HG03521 (cell line): Measurements from ENCODE around the gene RTBDN.

Experiments used
- ATAC-seq: cut with Tn5 transposase; IDR thresholded peaks from one replicate; pipeline ENCODE4 v1.9.1; 2021; ENCODE audit warnings: mild to moderate bottlenecking, moderate library complexity; ENCODE audit not compliant: unreplicated experiment

The RTBDN gene

DNA sequence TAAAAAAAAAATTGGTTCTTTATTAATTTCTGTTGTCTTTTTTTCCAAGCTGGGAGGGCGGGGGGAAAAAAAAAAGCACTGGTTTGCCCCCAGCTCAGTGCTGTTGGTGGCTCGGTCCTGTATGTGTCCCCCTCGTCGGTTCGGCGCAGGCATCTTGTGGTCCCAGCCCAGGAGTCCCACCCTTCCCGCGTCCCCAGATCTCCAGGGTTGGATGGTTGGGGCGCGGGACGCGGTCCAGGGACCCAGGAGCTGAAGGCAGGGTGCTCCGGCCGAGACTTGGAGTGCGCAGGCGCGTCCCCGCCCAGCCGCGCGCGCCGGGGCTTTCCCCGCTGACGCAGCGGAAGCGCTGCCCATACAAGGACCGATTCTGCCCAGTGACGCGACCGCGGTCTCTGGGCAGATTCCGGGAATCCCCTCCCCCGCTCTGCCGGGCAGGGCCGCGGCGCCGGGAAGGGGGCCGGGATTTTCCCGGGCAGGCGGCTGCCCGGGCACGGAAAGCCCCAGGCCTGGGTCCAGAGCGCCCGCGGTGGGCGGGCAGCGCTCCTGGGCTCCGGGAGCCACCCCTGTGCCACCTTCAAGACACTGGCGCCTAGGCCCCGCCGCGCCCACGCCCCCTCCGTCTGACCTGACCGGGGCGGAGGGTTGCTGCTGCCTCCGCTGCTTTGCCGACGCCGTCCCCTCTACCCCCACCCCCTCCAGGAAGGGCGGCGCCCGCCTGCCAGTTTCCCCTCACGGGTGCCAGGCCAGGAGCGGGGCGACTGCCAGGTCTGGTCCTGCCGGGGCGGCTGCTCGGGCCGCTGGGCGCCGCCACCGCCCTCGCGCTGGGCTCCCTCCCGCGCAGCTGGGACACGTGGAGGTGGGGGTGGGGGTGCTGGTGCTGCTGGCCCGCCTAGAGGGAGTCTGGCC lies 40.8 kb downstream of the RTBDN start:
- ATAC-seq, result peak; percentile 32

DNA sequence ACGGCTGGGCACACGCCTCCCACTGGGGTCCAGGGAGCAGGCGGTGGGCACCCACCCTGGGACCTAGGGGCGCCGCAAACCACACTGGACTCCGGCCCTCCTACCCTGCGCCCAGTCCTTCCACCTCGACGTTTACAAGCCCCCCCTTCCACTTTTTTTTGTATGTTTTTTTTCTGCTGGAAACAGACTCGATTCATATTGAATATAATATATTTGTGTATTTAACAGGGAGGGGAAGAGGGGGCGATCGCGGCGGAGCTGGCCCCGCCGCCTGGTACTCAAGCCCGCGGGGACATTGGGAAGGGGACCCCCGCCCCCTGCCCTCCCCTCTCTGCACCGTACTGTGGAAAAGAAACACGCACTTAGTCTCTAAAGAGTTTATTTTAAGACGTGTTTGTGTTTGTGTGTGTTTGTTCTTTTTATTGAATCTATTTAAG lies 41.5 kb downstream of the RTBDN start:
- ATAC-seq, result no peak

DNA sequence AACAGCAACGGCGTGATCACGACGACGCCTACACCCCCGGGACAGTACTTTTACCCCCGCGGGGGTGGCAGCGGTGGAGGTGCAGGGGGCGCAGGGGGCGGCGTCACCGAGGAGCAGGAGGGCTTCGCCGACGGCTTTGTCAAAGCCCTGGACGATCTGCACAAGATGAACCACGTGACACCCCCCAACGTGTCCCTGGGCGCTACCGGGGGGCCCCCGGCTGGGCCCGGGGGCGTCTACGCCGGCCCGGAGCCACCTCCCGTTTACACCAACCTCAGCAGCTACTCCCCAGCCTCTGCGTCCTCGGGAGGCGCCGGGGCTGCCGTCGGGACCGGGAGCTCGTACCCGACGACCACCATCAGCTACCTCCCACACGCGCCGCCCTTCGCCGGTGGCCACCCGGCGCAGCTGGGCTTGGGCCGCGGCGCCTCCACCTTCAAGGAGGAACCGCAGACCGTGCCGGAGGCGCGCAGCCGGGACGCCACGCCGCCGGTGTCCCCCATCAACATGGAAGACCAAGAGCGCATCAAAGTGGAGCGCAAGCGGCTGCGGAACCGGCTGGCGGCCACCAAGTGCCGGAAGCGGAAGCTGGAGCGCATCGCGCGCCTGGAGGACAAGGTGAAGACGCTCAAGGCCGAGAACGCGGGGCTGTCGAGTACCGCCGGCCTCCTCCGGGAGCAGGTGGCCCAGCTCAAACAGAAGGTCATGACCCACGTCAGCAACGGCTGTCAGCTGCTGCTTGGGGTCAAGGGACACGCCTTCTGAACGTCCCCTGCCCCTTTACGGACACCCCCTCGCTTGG lies 42.1 kb downstream of the RTBDN start:
- ATAC-seq, result no peak

DNA sequence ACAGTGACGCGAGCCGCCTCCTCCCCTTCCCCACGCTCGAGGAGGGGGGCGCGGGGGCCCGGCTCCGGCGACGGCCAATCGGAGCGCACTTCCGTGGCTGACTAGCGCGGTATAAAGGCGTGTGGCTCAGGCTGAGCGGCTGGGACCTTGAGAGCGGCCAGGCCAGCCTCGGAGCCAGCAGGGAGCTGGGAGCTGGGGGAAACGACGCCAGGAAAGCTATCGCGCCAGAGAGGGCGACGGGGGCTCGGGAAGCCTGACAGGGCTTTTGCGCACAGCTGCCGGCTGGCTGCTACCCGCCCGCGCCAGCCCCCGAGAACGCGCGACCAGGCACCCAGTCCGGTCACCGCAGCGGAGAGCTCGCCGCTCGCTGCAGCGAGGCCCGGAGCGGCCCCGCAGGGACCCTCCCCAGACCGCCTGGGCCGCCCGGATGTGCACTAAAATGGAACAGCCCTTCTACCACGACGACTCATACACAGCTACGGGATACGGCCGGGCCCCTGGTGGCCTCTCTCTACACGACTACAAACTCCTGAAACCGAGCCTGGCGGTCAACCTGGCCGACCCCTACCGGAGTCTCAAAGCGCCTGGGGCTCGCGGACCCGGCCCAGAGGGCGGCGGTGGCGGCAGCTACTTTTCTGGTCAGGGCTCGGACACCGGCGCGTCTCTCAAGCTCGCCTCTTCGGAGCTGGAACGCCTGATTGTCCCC lies 42.9 kb downstream of the RTBDN start, which contains the start of gene JUNB:
Gene JUNB (plus strand): TSS at position 142 of the 706 bp plus-strand sequence. CDS start 286 bp downstream, at position 428.
- peak; percentile 27 for ATAC-seq

DNA sequence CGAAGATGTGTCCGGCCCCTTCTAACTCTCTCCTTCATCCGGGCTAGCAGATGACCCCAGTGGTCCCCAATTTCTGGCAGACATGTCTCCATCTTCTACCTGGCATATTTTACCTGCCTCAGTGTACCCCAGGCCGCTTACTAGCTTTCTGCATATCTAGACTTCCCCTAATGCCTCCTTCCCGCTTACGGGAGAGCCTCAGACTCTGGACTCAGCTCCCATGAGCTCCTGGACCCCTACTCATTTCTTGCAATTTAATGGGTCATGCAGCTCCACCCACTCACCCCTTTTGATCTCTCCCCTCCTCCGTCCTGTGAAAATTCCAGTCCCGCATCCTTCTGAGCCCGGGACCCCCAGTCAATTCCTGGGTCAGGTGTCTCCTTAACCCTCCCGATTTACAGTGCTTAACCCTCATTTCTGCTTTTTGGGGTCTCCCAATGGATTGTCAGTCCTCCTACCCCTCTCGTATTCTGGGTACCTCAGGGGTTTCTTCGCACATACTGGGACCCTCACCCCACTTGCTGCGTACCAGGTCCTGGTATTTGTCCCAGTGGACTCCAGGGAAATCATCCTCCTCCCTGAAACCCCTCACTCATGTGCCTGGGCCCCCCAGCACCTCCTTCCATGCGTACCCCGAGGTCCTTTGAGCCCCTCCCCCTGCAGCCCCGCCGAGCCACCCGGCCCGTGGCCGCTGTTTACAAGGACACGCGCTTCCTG lies 43.6 kb downstream of the RTBDN start:
- ATAC-seq, result no peak

DNA sequence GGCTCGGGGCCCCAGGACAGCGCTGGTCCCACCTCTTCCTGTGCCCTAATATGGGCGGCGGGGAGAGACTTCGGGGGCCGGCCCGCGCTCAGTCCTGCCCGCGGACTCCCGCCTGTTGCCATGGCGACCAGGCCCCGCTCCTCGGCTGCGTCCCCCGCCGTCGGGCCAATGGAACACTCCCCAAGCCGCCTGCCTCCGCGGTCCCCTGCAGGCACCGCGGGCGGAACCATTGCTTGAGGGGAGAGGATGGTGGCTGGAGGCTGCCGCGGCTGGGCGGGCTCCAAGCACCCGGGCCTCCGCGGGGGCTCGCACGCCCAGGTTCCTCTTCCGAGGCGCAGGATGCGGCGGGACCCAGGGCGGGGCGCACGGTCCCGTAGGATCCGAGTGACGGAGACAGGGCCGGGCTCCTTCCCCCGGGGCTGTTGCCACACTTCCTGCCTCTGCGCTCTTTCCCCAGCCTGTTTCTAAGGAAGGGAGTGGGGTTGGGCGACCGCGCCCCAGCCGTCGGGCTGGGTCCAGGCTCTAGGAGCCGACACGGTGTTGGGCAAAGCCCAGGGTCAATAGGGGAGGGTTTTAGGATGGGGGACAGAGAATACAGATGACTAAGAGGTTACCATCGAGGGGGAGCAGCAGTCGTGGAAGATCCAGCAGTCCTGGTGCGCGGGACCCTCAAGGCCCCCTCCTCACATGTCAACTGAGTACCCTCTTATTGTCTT lies 44.3 kb downstream of the RTBDN start:
- ATAC-seq, result peak; percentile 36

DNA sequence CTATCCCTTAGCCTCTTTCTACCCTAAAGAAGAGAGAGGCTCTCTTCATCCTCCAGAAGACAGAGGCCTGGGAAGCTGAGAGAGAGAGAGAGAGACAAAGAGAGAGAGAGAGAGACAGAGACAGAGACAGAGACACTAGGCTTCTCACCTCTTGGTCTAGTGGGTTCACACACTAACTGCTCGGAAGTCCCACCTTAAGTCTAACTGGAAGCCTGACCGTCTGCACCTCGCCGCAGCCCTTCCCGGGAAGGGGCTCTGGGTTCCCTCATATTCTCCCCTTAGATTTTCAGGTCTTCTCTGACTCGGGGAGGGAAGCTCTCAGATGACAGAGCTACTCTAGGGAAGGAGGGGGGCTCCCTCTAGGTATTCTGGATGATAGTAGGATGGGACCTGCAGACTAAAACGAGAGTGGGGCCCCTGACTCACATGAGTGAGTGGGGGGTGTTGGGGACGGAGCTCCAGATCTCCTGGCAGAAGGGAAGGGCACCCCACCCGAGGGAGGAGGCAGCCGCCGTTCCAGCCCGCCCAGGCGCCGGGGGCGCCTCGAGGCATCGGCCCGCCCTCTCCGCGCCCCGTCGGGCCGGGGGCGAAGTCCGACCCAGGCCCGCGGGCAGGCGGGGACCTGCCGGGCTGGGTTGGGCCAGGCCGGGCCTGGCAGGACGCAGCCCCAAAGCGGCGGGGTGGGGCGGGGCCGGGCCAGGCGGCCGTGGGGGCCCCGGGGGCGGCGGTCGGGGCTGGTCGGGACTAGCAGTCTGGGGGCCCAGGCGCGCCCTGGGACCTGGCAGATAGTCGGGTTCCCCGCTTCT lies 45.1 kb downstream of the RTBDN start:
- ATAC-seq, result no peak

DNA sequence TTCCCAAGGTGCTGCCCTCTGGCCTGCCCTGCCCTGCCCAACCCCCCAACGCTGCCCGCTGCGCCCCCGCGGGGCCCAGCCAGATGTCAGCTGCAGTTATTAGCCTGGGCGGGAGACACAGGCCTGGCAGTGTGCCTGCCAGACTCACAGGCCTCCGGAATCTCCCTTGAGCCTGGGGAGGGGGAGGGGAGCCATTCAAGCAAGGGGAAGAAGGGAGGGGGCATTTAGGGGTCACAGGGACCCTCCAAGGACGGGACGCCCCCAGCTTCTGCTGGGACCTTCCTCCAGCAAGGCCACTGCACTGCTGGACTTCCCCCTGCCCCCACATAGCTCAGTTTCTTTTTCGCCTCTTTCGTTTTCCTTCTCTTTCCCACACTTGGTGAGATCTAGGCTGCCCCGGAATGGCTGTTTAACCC lies 45.7 kb downstream of the RTBDN start:
- ATAC-seq, result no peak

DNA sequence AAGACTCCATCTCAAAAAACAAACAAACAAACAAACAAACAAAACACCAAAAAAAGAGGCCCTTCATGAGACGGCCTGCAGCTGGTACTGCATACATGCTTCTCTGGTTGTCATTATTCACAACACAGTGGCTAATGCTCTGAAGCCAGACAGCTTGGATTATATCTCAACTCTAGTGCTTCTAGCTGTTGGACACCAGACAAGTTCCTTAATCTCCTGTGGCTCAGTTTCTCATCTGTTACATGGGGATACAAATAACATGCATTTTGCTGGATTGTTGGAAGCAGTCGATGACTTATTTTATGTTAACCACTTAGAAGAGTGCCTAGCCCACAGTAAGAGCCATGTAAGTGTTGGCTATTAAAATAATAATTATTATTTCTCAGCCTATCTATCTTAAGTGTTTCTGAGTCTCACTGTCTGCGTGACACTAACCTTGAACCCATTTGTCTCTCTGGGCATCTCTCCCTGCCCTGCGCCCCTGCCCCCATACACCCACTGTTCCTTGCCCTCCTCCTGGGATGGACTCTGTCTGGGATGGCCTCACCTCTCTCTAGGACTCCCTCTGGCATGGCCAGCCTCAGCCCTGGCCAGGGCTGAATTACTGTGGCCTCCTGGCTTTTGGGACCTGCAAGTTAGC lies 46.2 kb downstream of the RTBDN start:
- ATAC-seq, result no peak

DNA sequence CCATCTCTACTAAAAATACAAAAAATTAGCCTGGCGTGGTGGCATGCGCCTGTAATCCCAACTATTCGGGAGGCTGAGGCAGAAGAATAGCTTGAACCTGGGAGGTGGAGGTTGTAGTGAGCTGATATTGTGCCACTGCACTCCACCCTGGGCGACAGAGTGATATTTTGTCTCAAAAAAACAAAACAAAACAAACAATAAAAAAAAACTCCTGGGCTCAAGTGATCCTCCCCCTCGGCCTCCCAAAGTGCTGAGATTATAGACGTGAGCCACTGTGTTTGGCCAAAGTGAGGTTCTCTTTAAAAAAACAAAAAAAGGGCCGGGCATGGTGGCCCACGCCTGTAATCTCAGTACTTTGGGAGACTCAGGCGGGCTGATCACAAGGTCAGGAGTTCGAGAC lies 46.9 kb downstream of the RTBDN start:
- ATAC-seq, result no peak

DNA sequence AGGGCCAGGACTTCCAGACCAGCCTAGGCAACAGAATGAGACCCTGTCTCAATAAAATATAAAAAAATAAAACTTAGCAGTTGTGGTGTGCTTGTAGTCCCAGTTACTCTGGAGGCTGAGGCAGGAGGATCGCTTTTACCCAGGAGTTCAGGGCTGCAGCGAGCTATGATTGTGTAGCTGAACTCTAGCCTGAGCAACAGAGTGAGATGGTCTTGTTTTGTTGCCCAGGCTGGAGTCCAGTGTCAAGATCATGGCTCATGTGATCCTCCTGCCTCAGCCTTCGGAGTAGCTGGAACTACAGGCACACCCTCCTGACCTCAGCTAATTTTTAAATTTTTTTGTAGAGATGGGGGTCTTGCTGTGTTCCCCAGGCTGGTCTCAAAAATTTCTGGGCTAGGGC lies 47.4 kb downstream of the RTBDN start:
- no peak for ATAC-seq

DNA sequence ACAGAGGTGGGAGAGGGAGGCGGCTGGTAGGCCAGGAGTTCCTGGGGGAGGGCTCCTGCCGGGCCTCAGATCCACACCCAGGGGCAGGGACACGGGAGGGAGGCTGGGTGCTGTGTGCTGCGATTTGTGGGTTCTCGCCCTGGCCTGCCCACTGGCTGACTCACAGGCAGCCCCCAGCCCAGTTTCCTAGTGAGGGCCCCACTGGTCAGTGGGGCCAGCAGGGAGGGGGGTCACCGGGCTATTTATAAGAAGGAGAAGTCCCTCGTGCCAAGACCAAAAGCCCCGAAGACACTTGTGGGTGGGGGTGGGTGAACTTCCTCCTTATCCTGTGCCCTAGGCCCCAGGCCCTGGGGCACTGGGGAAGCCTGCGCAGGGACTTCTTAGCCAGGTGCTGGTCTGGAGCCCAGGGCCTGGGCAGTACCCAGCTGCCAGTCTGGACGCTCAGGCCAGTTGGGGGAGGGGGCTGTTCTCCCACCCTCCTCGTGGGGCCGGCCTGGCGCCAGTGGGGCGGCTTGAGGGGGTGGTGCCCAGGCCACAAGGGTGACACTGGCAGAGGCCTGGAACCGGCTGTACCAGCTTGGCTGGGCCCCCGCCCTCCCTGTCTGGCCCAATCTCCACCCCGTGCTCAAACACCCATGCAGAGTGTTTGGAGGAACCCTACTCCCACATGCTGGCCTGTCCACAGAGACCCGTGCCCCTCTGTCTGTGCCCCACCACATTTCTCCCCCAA lies 48.1 kb downstream of the RTBDN start:
- no peak for ATAC-seq

DNA sequence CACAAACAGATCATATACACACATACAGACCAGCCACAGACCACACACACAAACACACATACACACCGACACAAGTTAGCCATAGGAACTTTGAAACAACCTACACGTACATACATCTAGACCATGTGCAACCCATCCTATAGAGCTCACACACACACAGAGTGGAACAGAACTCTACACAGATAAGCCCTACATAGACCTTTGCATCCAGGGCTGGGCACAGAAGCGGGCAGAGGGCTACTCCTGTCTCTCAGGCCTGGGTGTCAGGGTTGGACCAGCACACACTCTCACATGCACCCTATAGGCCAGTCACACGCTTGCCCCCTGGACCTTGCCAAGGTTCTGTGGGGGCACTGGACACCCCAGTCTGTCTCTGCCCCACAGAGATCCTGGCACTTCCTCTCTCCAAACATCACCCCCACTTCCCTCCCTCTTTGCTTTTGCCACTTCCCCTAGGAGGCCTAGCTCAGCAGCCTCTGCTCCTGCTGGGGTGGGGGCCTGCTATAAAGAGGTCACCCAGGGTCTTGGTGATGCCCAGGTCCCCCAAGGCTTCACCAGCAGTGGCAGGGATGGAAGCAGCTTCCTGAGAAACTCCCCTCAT lies 48.8 kb downstream of the RTBDN start:
- no peak for ATAC-seq

DNA sequence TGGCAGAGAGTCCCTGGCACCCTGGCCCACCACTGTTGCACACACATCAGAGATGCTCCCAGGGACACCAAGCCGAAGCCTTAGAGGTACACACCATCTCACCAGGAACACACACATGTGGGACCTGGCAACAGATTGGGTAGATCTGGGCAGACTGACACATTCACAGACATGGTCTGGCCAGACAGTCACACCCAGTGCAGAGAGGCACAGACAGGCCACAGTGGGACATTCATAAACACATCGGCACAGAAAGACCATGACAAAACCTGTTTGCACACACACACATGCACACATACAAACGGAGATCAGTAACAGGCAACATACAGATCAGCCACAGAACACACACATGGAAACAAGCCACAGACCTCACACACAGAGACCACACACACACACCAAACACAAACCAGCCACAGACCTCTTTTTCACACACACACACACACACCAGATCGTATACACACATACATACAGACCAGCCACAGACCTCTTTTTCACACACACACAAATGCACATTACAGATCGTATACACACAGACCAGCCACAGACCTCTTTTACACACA lies 49.4 kb downstream of the RTBDN start:
- ATAC-seq, result no peak

DNA sequence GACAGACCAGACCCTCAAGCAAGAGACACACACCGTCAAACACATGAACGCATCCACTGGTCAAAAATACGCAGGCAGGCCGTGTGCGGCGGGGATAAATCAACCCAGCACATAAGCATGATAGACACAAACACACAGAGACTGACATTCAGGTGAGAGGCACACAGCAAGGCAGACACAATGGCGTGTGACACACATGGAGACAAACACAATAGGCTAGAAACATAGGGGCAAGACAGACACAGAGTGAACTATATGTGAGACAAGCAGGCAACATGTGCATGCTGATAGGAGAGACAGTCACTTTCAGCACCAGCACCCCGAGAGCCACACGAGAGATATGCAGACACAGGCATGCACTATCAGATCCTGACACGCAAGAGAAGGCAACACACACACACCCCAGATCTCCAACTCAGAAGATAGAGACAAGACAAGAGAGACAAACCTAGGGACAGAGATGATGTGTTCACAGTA lies 49.9 kb downstream of the RTBDN start:
- no peak for ATAC-seq

DNA sequence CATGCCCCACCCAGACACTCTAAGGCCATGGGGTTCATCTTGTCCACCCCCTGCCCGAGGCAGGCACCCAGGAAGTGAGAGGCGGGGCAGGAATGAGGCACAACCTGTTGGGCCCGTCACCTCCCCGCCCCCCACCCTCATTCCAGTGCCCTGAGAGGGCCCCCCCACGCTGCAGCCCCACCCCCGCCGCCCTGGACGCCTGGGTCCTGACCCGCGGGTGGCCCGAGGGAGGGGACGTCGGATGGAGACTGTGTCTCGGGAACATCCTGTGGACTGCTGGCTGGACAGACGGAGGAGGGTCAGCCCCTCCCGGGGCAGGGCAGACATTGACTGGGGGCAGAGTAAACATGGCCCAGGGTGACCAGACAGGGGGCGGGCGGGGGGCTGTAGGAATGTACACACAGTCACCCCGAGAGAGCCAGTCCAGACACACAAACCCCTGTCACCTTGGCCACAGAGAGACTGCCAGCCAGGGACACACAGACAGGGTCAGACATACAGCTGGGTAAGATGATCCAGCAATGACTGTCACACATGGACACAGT lies 50.5 kb downstream of the RTBDN start:
- no peak for ATAC-seq
